HEK293T (cell line): ENCODE results near the gene ADAMTS17.

Experiments used
- CTCF ChIA-PET: fragments of 350-600 bp; formaldehyde crosslinking; extraction: SDS; loops from one replicate; lab custom pipeline; 2021; ENCODE audit warnings: antibody characterized with exemption, inconsistent platforms; lab: Yijun Ruan, JAX
- POLR2A ChIA-PET: fragments of 350-600 bp; formaldehyde crosslinking; extraction: SDS; loops from one replicate; lab custom pipeline; 2020; ENCODE audit warnings: antibody characterized with exemption, inconsistent platforms; lab: Yijun Ruan, JAX
- DNase-seq: peaks from one replicate; pipeline ENCODE4 v3.0.0; 2012; ENCODE audit warnings: mixed read lengths; ENCODE audit errors: extremely low spot score
- ARNT ChIP-seq: fragments of 450-650 bp; IDR thresholded peaks from 2 replicates; pipeline ENCODE4 v1.6.1; 2017; ENCODE audit warnings: mild to moderate bottlenecking
- BHLHE40 ChIP-seq: fragments of 450-650 bp; IDR thresholded peaks from 2 replicates; pipeline ENCODE4 v1.6.1; 2016; ENCODE audit warnings: mild to moderate bottlenecking, moderate library complexity, borderline replicate concordance
- CTBP1 ChIP-seq: fragments of 450-650 bp; IDR thresholded peaks from 2 replicates; pipeline ENCODE4 v1.6.1; 2016; ENCODE audit warnings: borderline replicate concordance
- ELF4 ChIP-seq: fragments of 450-650 bp; IDR thresholded peaks from 2 replicates; pipeline ENCODE4 v1.6.1; 2017; ENCODE audit warnings: antibody characterized with exemption
- FOXA1 ChIP-seq: fragments of 450-650 bp; IDR thresholded peaks from 2 replicates; pipeline ENCODE4 v1.6.1; 2016; ENCODE audit warnings: mild to moderate bottlenecking
- FOXK2 ChIP-seq: fragments of 450-650 bp; IDR thresholded peaks from 2 replicates; pipeline ENCODE4 v1.6.1; 2016; ENCODE audit warnings: mild to moderate bottlenecking
- FOXM1 ChIP-seq: fragments of 450-650 bp; IDR thresholded peaks from 2 replicates; pipeline ENCODE4 v1.6.1; 2017; ENCODE audit warnings: mild to moderate bottlenecking, borderline replicate concordance
- HDGF ChIP-seq: fragments of 450-650 bp; IDR thresholded peaks from 2 replicates; pipeline ENCODE4 v1.6.1; 2017; ENCODE audit warnings: antibody characterized with exemption, borderline replicate concordance
- L3MBTL2 ChIP-seq: fragments of 450-650 bp; conservative IDR thresholded peaks from 2 replicates; pipeline ENCODE4 v1.6.1; 2016; ENCODE audit warnings: mild to moderate bottlenecking
- LEF1 ChIP-seq: fragments of 450-650 bp; IDR thresholded peaks from 2 replicates; pipeline ENCODE4 v1.6.1; 2017; ENCODE audit warnings: mild to moderate bottlenecking, borderline replicate concordance
- NFRKB ChIP-seq: fragments of 450-650 bp; IDR thresholded peaks from 2 replicates; pipeline ENCODE4 v1.6.1; 2016; ENCODE audit warnings: mild to moderate bottlenecking, moderate library complexity
- PKNOX1 ChIP-seq: fragments of 450-650 bp; IDR thresholded peaks from 2 replicates; pipeline ENCODE4 v1.6.1; 2016
- SP1 ChIP-seq: fragments of 450-650 bp; IDR thresholded peaks from 2 replicates; pipeline ENCODE4 v1.6.1; 2017
- SUZ12 ChIP-seq: fragments of 450-650 bp; IDR thresholded peaks from 2 replicates; pipeline ENCODE4 v1.6.1; 2016; ENCODE audit warnings: mild to moderate bottlenecking
- TARDBP ChIP-seq: fragments of 450-650 bp; IDR thresholded peaks from 2 replicates; pipeline ENCODE4 v1.6.1; 2016
- ZNF384 ChIP-seq: fragments of 450-650 bp; IDR thresholded peaks from 2 replicates; pipeline ENCODE4 v1.6.1; 2016

Gene ADAMTS17

GRCh38 chr15:100285641-100286295, 56.0 kb downstream of the ADAMTS17 start:
- DNase-seq, result no peak
- no peak for TF ChIP-seq PKNOX1
- no peak for TF ChIP-seq FOXM1
- no peak for TF ChIP-seq SP1
- no peak for TF ChIP-seq CTBP1
- TF ChIP-seq ZNF384, result no peak
- no peak for TF ChIP-seq L3MBTL2
- TF ChIP-seq NFRKB, result no peak
- no peak for TF ChIP-seq BHLHE40
- TF ChIP-seq ARNT, result no peak
- TF ChIP-seq FOXK2, result no peak
- no peak for TF ChIP-seq TARDBP
- no peak for TF ChIP-seq ELF4
- no peak for TF ChIP-seq FOXA1
- no peak for TF ChIP-seq HDGF
- CTCF ChIA-PET, result no interaction called here
- POLR2A ChIA-PET, result no interaction called here

DNA sequence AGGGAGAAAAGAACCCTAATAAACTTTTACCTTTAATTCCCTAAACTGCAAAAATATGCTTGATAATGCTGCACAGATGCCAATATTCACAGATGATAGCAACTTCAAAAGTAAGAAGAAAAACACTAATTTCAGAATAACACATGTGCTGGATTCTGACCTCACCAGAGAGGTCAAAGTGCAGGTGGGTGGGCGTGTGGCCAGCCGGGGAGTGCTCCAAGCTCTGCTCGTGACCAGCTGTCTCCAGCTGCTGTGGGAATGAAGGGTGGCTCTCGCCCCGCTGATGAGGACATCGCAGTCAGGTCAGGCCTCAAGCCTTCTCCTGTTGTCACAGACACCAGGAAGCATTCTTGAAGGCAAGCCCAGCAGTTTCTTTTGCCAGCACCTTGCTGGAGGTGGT, 57.1 kb downstream of the ADAMTS17 start:
- CTCF ChIA-PET, result interaction anchor here (0.6 kb wide), 1 partner anchor 303 kb away, joined by 3 read pairs; no protein-coding TSS in a partner anchor
- no peak for TF ChIP-seq ARNT
- TF ChIP-seq CTBP1, result no peak
- TF ChIP-seq SUZ12, result no peak
- TF ChIP-seq FOXK2, result no peak
- no peak for TF ChIP-seq FOXM1
- TF ChIP-seq L3MBTL2, result no peak
- no peak for TF ChIP-seq BHLHE40
- TF ChIP-seq LEF1, result no peak
- no peak for TF ChIP-seq ELF4
- TF ChIP-seq TARDBP, result no peak
- TF ChIP-seq ZNF384, result no peak
- TF ChIP-seq SP1, result no peak
- no peak for TF ChIP-seq PKNOX1
- no peak for TF ChIP-seq NFRKB
- TF ChIP-seq FOXA1, result no peak
- TF ChIP-seq HDGF, result no peak
- no peak for DNase-seq
- POLR2A ChIA-PET, result no interaction called here

GRCh38 chr15:100284191-100284590, 57.6 kb downstream of the ADAMTS17 start:
- ChIA-PET CTCF (interaction anchor here (1.3 kb wide), 1 partner anchor 55 kb away, joined by 3 read pairs; no protein-coding TSS in a partner anchor), POLR2A (no interaction called here)
- TF ChIP-seq ZNF384, result no peak
- no peak for TF ChIP-seq CTBP1
- no peak for TF ChIP-seq SUZ12
- no peak for TF ChIP-seq PKNOX1
- TF ChIP-seq TARDBP, result no peak
- TF ChIP-seq BHLHE40, result no peak
- no peak for TF ChIP-seq ELF4
- no peak for TF ChIP-seq FOXK2
- no peak for TF ChIP-seq HDGF
- TF ChIP-seq FOXM1, result no peak
- TF ChIP-seq FOXA1, result no peak
- no peak for TF ChIP-seq SP1
- no peak for TF ChIP-seq L3MBTL2
- TF ChIP-seq NFRKB, result no peak
- TF ChIP-seq LEF1, result no peak
- TF ChIP-seq ARNT, result no peak
- no peak for DNase-seq

DNA sequence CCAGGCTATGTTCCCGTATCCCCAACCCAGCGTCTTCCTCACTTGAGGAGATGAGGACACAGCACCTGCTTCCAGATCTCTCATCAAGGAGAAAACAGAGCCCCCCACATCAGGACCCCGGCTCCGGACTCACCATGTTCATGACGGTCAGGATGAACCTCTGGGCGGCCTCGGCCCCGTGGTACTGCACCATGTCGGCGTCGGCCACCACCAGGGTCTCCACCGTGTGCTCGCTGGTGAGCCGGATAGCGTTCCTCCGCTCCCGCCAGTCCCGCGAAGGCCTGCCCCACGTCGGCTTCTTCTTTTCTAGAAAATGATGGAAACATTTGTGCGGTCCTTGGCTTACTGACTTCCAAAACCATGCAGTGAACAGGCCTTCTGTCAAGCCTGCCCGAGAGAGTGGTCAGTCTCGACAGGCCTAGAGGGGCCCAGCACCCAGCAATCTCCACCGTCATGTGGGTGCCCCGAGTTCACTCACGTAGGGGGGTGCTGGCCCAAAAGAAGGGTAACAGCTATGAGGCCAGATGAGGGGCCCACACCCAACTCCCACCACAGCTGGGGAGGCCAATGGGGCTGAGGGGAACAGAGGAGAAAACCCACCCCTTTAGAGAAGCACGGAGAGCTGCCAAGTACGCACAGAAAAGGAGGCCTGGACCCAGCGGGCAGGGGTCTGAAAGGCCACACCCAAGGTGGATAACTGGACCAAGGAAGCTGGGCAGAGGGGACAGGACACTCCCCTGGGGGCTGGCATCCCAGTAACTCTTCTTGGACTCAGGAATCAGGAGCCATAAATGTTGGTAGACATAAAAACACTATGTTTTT, 60.5 kb downstream of the ADAMTS17 start:
- CTCF ChIA-PET, result no interaction called here
- TF ChIP-seq ZNF384, result no peak
- no peak for TF ChIP-seq ARNT
- no peak for TF ChIP-seq ELF4
- TF ChIP-seq HDGF, result no peak
- TF ChIP-seq NFRKB, result no peak
- TF ChIP-seq TARDBP, result no peak
- no peak for TF ChIP-seq BHLHE40
- no peak for DNase-seq
- POLR2A ChIA-PET, result no interaction called here

DNA sequence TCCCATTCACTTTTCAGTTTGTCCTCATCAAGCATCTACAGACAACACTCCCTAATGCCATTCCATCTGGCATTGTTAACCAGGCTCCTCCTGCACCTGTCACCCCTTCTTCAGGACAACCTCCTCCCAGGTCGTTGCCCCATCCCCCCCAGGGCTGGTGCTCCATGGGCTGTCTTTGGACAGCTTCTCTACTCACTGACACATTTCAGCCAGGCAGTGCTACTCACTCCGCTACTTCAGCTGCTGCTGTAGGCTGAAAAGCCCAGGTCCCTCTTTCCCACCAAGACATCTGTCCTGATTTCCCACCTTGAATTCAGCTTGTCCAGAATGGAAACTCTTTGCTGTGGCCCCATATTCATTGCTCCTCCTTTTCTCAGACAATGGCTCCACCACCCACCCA, 61.9 kb downstream of the ADAMTS17 start:
- ChIA-PET CTCF (no interaction called here), POLR2A (no interaction called here)
- TF ChIP-seq TARDBP, result no peak
- TF ChIP-seq PKNOX1, result no peak
- TF ChIP-seq SUZ12, result no peak
- TF ChIP-seq FOXK2, result no peak
- TF ChIP-seq LEF1, result no peak
- no peak for DNase-seq
